HUES64 (cell line): ENCODE results near the gene RAMACL.

ENCODE experiments used
- H3K27ac ChIP-seq: 2 replicates; pipeline ENCODE4 v1.7.0; 2013; ENCODE audit warnings: low read depth, low read length, inconsistent platforms
- H3K27me3 ChIP-seq: 2 replicates; pipeline ENCODE4 v1.6.1; 2013; ENCODE audit warnings: mild to moderate bottlenecking, low read length; ENCODE audit not compliant: insufficient read depth
- H3K36me3 ChIP-seq: 2 replicates; pipeline ENCODE4 v1.6.1; 2013; ENCODE audit warnings: mild to moderate bottlenecking, low read length; ENCODE audit not compliant: insufficient read depth
- H3K4me1 ChIP-seq: 2 replicates; pipeline ENCODE4 v1.6.1; 2013; ENCODE audit warnings: mild to moderate bottlenecking, low read length, moderate library complexity; ENCODE audit not compliant: insufficient read depth
- H3K4me3 ChIP-seq: 2 replicates; pipeline ENCODE4 v1.5.1; 2013; ENCODE audit warnings: mild to moderate bottlenecking, low read length, moderate library complexity
- H3K9ac ChIP-seq: 2 replicates; pipeline ENCODE4 v1.6.1; 2013; ENCODE audit warnings: mild to moderate bottlenecking, low read depth, low read length
- H3K9me3 ChIP-seq: 2 replicates; pipeline ENCODE4 v1.6.1; 2013; ENCODE audit warnings: low read depth, low read length; ENCODE audit not compliant: insufficient read depth
- WGBS: fragments of 150-250, 120-280 bp; methylation state at CpG from one replicate; pipeline ENCODE4 v1.1.7; 2013; ENCODE audit warnings: missing lambda C conversion rate; 5-methylcytosine and 5-hydroxymethylcytosine counted together

Gene RAMACL

DNA sequence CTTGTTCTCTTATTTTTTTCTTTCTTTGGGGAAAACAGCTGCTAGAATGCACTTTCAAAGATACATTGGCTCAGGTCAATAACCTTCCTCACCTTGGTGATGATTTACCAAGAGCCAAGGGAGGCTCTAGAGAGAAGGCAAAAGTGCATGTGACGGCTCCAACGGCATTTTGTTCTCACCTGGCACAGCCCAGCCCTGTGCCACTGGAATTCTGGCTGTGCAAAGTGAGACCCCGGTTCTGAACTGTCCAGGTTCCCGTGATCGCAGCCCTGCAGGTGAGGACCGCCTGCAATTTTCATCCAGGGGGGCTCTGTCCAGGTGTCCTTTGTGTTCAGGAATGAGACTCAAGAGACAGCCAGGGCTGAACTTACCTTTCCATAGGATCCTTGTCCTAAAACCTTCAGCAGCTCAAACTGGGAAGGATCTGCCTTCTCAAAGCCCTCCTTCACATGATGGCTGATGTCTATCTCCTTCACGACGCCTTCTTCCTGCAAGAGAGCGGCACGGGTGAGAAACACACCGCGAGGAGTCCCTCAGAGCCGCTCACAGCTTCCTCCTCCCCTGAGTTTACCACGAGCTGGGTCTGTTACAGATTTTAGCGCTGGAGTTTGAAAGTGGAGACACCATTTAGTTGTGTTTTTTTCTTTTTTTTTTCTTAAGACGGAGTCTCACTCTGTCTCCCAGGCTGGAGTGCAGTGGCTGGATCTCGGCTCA lies 48.0 kb downstream of the RAMACL start:
- WGBS: 89% methylated on average over 17 of the region's 17 CpGs
- H3K36me3 ChIP-seq: no peaks in the 10 kb centered on the region

DNA sequence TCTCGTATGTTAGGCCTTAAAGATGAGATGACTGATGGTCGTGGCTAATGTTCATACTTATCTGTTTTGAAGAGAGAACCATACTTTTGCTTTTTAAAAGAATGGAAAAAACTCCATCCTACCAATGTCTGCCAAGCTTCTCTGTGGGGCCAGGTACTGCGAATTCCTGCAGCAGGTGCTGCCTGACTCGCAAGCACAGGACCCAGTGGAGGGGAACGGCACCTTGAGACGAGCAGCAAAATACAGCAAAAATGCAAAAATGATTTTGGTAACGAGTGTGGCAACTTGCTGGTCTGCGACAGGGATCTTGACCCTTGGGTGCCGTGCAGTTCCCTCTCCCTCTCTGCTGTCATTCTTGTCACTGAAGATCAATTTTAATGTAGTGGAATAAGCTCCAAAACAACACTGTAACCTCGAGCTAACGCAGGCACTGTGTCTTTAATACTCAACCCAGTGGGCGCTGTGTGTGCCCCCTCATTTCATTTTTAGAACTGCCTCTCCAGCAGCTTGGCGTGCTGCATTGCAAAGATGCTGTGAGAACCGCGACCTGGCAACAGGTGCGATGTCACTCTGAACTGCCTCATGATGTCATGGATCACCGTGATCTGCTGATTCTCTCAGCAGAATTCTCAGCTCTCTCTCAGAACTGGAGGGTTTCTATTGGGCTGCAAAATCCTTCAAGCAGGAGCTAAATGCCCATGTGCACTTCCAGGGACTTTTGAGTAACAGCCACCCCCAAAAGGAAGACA lies 51.6 kb downstream of the RAMACL start:
- Histone ChIP-seq H3K27ac (no peak overlapping the region), H3K9ac (no peak overlapping the region), H3K27me3 (no peaks in the 10 kb centered on the region), H3K4me1 (peaks cover 3% of the 10 kb centered on the region), H3K36me3 (no peaks in the 10 kb centered on the region), H3K4me3 (no peak overlapping the region), H3K9me3 (no peaks in the 10 kb centered on the region)
- 96% methylated on average over 17 of the region's 17 CpGs for WGBS

More for the DNA sequence above, 48.0 kb downstream of the RAMACL start:
- Histone ChIP-seq H3K9me3 (no peaks in the 10 kb centered on the region), H3K4me3 (no peak overlapping the region), H3K27me3 (no peaks in the 10 kb centered on the region), H3K27ac (no peak overlapping the region), H3K9ac (no peak overlapping the region), H3K4me1 (peaks cover 25% of the 10 kb centered on the region)

DNA sequence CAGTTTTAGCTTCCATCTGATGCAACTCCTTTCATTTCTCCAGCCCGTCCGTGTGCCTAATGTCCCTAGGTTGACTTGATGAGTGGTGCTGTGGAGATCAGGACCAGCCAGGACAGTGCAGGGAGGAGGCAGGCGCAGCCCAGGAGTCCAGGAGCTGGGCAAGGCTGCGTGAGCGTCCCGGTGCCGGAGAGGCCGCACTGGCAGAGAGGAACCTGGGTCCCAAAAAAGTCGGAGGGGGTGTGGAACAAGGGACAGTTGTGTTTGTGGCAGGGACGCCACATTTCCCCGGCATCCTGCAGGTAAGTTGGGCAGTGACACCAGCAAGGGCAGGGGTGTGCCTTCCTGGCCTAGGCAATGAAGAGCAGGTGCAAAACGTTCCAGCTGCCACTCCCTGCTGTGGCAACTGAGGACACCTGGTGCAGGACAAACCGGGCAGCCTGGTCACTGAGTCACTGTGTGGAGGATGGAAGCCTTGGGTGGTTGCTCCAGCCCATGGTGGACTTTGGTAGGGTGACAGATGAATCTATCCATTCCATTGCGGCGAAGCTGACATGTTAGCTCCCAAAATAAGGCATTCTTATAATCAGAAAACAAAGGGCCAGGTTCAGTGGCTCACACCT lies 53.2 kb downstream of the RAMACL start:
- H3K36me3 ChIP-seq: no peaks in the 10 kb centered on the region

More for the DNA sequence above, 53.2 kb downstream of the RAMACL start:
- H3K4me1 ChIP-seq: no peaks in the 10 kb centered on the region
- no peak overlapping the region for H3K4me3 ChIP-seq
- no peak overlapping the region for H3K9ac ChIP-seq
- no peaks in the 10 kb centered on the region for H3K27me3 ChIP-seq
- no peaks in the 10 kb centered on the region for H3K9me3 ChIP-seq
- H3K27ac ChIP-seq: no peak overlapping the region
- WGBS: 92% methylated on average over 15 of the region's 15 CpGs
